SW 1271 (cell line): ENCODE results near the gene EML4.
"Not testable (repeated sequence)": the region's sequence is repeated elsewhere in the genome, so short reads cannot be mapped to it uniquely, and the experiment has no call there.

Source experiments
- DNase-seq, 2 experiments: peaks; one replicate each; lab custom pipeline; 2025; lab: John Stamatoyannopoulos, UW

Gene EML4

GRCh38 chr2:42171396-42171980 lies 2.3 kb downstream of the EML4 start:
- DNase-seq = no peak

GRCh38 chr2:42172020-42172419 lies 2.9 kb downstream of the EML4 start:
- DNase-seq = no peak

- no peak for DNase-seq
Measured at GRCh38 chr2:42172566-42172965, 3.4 kb downstream of the EML4 start.

- DNase-seq = not testable (repeated sequence)
Measured at GRCh38 chr2:42173467-42173866, 4.3 kb downstream of the EML4 start.

- DNase-seq = no peak
Measured at GRCh38 chr2:42176992-42177738, 8.0 kb downstream of the EML4 start.

GRCh38 chr2:42178335-42178734 lies 9.2 kb downstream of the EML4 start:
- no peak for DNase-seq

- no peak for DNase-seq
Measured at GRCh38 chr2:42180300-42180699, 11.1 kb downstream of the EML4 start.

- no peak for DNase-seq
Measured at GRCh38 chr2:42182654-42183308, 13.6 kb downstream of the EML4 start.

GRCh38 chr2:42183775-42184174 lies 14.6 kb downstream of the EML4 start:
- no peak for DNase-seq

- no peak for DNase-seq
Measured at GRCh38 chr2:42184346-42184745, 15.2 kb downstream of the EML4 start.

- DNase-seq = no peak
Measured at GRCh38 chr2:42185220-42185921, 16.2 kb downstream of the EML4 start.

GRCh38 chr2:42186366-42186765 lies 17.2 kb downstream of the EML4 start:
- no peak for DNase-seq

- no peak for DNase-seq
Measured at GRCh38 chr2:42186945-42187632, 17.9 kb downstream of the EML4 start.

- DNase-seq = no peak
Measured at GRCh38 chr2:42187886-42188285, 18.7 kb downstream of the EML4 start.

- DNase-seq = no peak
Measured at GRCh38 chr2:42189235-42189566, 20.0 kb downstream of the EML4 start.

GRCh38 chr2:42190191-42190590 lies 21.0 kb downstream of the EML4 start:
- DNase-seq = no peak

- DNase-seq = no peak
Measured at GRCh38 chr2:42191285-42192009, 22.3 kb downstream of the EML4 start.

GRCh38 chr2:42192010-42192373 lies 22.8 kb downstream of the EML4 start:
- no peak for DNase-seq

GRCh38 chr2:42192652-42193566 lies 23.8 kb downstream of the EML4 start:
- no peak for DNase-seq

GRCh38 chr2:42193722-42194187 lies 24.6 kb downstream of the EML4 start:
- no peak for DNase-seq
